ENCODE results near the gene MACROD1. TPM values are rescaled to one million over a fixed set of nuclear protein-coding genes. Genes with fewer than 3 reads are reported as not detected.

MACROD1 gene
- total RNA-seq, 2 experiments from 2014 or later, result 38.7 to 48.6 TPM

DNA sequence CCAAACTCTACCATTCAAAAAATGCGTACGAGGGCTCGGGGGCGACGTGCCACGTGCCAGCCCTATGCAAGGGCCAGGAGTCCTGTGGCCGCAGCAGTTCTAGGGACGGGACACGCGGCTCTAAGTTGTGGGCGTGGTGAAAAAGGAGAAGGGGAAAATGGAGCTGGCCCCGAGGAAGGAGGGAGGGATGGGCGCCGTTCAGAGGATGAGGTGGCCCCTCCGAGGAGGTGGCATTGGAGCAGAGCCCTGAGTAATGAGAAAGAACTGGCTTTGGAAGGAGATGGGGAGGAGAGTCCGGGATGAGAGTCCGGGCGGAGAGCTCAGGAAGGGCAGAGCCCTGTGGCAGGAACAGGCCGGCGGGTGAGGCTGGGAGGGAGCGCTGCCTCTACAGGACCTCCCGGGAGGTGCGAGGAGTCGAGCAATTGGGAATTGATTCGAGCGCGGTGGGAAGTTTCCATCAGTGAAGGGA is 158.7 kb downstream of the MACROD1 start:
- Mint-ChIP-seq H3K27me3 (ENCODE audit: low read depth) (peaks cover 30% of the 10 kb centered on the region), H3K9me3 (peaks cover 9% of the 10 kb centered on the region), H3K27ac (no peak overlapping the region), H3K36me3 (ENCODE audit: low read depth) (peaks cover 4% of the 10 kb centered on the region), H3K4me3 (no peak overlapping the region), H3K4me1 (ENCODE audit: low read depth) (peaks cover 13% of the 10 kb centered on the region)
- CTCF ChIA-PET, result no interaction called here
- intact Hi-C loops (cut with micrococcal nuclease), result no loop called here
- DNase-seq, result no peak

DNA sequence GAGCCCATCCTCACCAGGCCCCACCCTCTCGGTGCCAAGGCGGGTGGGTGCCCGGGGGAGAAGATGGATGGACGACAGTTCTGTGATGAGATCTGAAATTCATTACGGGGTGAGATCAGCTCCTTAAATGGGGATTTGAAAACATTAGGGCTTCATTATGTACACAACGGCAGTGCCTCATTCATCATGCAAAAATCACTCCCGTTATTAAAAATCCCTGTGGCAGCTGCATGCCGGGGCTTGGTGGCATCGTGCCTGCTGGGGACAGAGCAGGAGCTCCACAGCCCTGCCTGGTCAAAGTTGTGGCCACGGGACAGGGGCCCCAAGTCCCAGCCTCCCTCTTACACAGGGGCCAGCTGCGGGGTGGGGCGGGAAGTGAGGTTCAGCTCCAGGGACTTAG is 159.5 kb downstream of the MACROD1 start:
- no peak for DNase-seq
- Mint-ChIP-seq H3K4me3 (no peak overlapping the region), H3K36me3 (ENCODE audit: low read depth) (peaks cover 4% of the 10 kb centered on the region), H3K9me3 (peaks cover 9% of the 10 kb centered on the region), H3K4me1 (ENCODE audit: low read depth) (peaks cover 13% of the 10 kb centered on the region), H3K27me3 (ENCODE audit: low read depth) (peaks cover 31% of the 10 kb centered on the region), H3K27ac (no peak overlapping the region)
- CTCF ChIA-PET, result no interaction called here
- intact Hi-C loops (cut with micrococcal nuclease), result no loop called here

DNA sequence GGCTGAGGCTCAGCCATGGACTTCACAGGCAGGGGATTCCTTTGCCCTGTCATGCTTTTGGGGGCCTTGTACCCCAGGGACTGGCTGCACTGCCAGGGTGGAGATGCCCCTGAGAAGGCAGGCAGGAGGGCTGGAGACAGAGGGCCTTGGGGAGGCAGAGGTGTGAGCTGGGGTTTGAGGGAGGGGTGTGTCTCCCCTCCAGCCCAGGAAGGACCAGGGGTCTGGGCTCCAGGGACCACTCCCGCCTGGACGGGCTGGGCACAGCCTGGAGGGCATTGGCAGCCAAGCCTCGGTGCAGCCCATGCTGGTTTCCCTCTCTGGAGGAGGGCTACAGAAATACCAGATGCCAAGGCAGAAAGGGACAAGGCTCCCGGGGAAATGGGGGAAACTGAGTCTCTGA is 160.2 kb downstream of the MACROD1 start:
- H3K27me3 Mint-ChIP-seq (ENCODE audit: low read depth), result peaks cover 33% of the 10 kb centered on the region
- no peak overlapping the region for H3K27ac Mint-ChIP-seq
- DNase-seq, result no peak
- peaks cover 15% of the 10 kb centered on the region for H3K4me1 Mint-ChIP-seq (ENCODE audit: low read depth)
- CTCF ChIA-PET, result no interaction called here
- H3K36me3 Mint-ChIP-seq (ENCODE audit: low read depth), result peaks cover 1% of the 10 kb centered on the region
- H3K9me3 Mint-ChIP-seq, result peaks cover 7% of the 10 kb centered on the region
- H3K4me3 Mint-ChIP-seq, result no peak overlapping the region
- intact Hi-C loops (cut with micrococcal nuclease), result no loop called here

DNA sequence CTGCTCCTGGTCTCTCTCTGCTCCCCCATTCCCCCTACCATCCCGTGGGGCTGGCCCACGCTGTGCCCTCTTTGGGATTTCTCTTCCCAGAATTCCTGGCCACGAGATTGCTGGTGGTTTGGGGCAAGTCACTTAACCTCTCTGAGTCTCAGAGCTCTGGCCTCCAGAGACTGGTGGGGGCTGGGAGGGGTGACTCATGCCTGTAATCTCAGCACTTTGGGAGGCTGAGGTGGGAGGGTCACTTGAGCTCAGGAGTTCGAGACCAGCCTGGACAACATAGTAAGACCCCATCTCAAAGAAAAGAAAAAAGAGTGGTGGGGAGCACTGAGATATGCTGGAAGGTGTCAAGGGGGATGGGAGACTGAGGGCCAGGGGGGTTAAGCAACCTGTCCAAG is 161.3 kb downstream of the MACROD1 start:
- Mint-ChIP-seq H3K4me1 (ENCODE audit: low read depth) (peaks cover 16% of the 10 kb centered on the region), H3K36me3 (ENCODE audit: low read depth) (no peaks in the 10 kb centered on the region), H3K27me3 (ENCODE audit: low read depth) (peaks cover 33% of the 10 kb centered on the region), H3K4me3 (no peak overlapping the region), H3K9me3 (no peaks in the 10 kb centered on the region), H3K27ac (no peak overlapping the region)
- no peak for DNase-seq
- intact Hi-C loops (cut with micrococcal nuclease), result no loop called here
- CTCF ChIA-PET, result no interaction called here

DNA sequence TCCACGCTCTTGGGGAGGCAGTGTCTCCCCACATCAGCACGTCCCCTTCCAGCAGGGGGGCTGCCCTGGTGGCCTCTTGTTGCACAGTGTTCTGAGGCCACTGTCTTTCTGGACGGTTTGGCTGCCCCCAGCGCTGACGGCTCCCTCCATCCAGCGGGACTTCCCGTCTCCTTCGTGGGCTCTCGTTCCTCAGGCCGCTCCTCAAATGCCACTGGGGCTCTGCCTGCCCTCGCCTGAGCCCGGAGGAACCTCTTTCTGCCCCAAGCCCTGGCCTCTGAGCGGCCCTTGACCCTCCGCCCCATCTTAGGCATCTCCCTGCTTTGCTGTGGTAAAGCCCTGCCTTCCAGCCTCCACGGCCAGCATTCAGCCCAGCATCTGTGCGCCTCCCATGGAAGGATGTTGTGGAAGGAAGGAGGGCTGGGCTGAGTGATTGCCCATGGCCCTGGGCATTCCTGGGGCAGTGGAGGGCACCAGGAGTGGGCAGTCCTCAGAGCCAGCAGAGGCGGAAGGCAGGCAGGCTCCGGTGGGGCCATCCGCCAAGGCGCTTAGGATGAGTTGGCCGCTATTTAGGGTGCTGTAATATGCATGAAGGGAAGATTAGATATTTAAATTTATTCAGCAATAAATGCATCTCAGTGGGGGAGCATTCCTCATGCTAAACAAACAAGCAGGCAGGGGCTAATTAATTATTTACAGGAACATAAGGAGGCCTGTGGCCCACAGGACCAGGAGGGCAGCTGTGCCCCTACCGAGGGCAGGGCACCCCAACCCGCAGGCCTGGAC is 161.9 kb downstream of the MACROD1 start:
- H3K27ac Mint-ChIP-seq, result no peak overlapping the region

DNA sequence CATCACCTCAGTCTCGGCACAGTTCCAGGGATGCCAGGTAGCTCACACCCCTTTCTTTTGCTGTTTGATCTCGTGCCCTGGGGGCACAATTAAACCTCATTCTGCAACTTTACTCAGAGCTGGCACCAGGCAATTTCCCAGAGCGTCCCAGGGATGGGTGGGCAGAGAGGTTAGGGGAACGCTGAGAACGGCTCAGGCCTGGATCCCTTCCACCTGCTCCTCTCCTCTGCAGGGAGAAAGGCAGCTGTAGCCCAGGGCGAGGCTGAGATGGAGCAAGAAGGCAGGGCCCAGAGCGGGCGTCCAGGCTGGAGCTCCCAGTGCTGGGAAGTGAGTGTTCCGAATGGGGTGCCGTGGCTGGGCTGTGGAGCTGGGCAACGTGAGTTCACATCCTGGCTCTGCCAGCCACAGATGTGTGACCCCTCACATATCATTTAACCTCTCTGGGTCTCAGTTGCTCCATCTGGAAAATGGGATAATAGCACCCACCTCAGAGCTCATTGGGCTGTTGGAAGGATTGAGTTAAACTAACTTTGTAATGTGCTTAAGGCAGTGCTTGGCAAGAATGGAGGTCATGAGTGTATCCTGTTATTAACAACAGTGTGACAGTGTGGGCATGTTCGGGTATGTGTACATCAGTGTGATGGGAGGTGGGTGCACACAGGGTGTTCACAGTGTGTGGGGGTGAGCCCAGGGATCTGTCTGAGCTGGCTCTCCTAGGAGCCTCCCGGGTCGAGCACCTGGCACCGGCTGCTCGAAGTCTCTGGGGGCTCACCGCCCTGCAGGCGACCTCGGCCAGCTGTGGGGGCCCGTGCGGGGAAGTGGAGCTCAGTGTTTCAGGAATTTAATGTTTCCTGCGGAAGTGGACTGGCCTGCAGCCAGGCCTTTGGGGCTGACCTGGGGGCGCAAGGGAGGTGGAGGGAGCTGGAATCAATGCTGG is 164.2 kb downstream of the MACROD1 start:
- Mint-ChIP-seq H3K27me3 (ENCODE audit: low read depth) (peaks cover 12% of the 10 kb centered on the region), H3K27ac (no peak overlapping the region), H3K9me3 (no peaks in the 10 kb centered on the region), H3K4me1 (ENCODE audit: low read depth) (peaks cover 5% of the 10 kb centered on the region), H3K36me3 (ENCODE audit: low read depth) (peaks cover 7% of the 10 kb centered on the region), H3K4me3 (no peak overlapping the region)
- CTCF ChIA-PET, result interaction anchor here (0.6 to 5.4 kb wide), 8 partner anchors 23 to 194 kb away, joined by 3 to 96 read pairs (median 6); no protein-coding TSS in a partner anchor
- intact Hi-C loops (cut with micrococcal nuclease), result loop anchor here (2.0 kb wide), 1 partner anchor 299 kb away; the partner anchor contains the start of gene CATSPERZ
- no peak for DNase-seq

More for the DNA sequence above, 161.9 kb downstream of the MACROD1 start:
- peaks cover 32% of the 10 kb centered on the region for H3K27me3 Mint-ChIP-seq (ENCODE audit: low read depth)
- no peaks in the 10 kb centered on the region for H3K9me3 Mint-ChIP-seq
- no peak overlapping the region for H3K4me3 Mint-ChIP-seq
- CTCF ChIA-PET, result interaction anchor here (5.4 kb wide), 1 partner anchor 146 kb away, joined by 96 read pairs; no protein-coding TSS in a partner anchor
- peaks cover 16% of the 10 kb centered on the region for H3K4me1 Mint-ChIP-seq (ENCODE audit: low read depth)
- DNase-seq, result no peak
- intact Hi-C loops (cut with micrococcal nuclease), result no loop called here
- H3K36me3 Mint-ChIP-seq (ENCODE audit: low read depth), result no peaks in the 10 kb centered on the region

DNA sequence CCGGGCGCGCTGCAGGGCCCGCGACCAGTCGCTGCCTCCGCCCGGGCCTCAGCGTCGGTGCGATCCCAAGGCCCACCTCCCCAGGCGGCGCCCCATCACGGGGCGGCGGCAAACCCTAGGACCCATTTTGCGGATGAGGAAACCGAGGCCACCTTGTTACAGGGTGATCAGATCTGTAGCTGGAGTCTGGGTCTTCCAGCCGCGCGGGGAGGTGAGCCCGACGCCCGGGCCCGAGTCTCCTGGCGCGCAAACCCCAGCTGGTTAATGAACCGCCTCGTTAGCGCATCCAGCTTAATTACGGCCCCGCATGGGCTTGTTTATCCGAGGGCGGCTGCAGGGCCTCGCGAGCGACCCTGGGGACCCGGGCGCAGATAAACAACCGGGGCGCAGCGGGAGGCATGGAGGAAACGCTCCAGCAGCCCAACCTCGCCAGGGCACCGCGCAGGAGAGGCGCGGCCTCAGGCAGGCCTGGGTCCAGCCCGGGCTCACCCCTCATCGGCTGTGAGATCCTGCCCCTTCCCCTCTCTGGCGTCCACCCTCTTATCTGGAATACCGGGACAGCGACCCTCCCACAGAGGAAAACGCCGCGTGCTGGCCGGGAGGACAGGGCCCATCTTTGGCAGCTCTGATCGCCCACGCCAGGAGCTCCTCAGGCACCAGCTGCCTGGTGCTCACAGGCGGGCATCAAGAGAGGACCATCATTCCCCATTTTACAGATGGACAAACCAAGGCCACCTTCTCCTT is 165.0 kb downstream of the MACROD1 start:
- no peak overlapping the region for H3K27ac Mint-ChIP-seq
- peaks cover 6% of the 10 kb centered on the region for H3K27me3 Mint-ChIP-seq (ENCODE audit: low read depth)
- H3K4me1 Mint-ChIP-seq (ENCODE audit: low read depth), result peaks cover 5% of the 10 kb centered on the region
- no peak for DNase-seq
- no peaks in the 10 kb centered on the region for H3K9me3 Mint-ChIP-seq
- intact Hi-C loops (cut with micrococcal nuclease), result loop anchor here (1.0 to 2.0 kb wide), 3 partner anchors 147 to 300 kb away; partner anchors contain the start of gene CATSPERZ
- peaks cover 7% of the 10 kb centered on the region for H3K36me3 Mint-ChIP-seq (ENCODE audit: low read depth)
- CTCF ChIA-PET, result interaction anchor here (0.7 to 5.4 kb wide), 17 partner anchors 8 to 234 kb away, joined by 3 to 96 read pairs (median 5); no protein-coding TSS in a partner anchor
- H3K4me3 Mint-ChIP-seq, result no peak overlapping the region

DNA sequence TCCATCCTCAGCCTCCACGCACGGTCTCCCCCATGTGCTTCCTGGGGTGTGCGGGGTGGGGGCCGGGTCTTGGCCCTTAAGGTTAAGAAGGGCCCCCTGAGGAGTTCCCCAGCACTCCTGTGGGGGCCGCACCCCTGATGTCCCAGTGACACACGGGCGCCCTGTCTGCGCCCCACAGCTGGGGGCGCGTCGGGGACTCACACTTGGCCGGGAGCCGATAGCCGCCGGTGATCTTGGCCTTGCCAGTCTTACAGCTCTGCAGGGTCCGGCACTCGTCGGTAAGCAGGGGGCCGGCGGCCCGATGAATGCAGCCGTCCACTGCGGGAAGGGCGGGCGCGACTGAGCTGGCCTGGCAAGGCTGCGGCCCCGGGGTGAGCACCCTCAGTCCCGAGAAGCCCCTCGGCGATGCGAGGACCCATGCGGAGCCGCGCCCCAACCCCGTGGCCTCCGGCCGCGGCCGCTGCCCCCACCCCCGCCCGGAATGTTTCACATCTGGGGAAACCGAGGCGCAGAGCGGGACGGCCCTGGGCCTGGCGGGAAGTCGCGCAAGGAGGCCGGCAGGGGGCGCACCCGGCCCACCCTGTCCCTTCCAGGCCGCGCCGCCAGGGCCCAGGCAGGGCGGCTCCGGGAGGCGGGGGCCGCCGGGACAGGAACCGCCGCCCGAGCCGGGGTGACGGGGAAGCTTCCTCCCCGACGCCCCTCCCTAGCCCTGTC is 165.7 kb downstream of the MACROD1 start:
- Mint-ChIP-seq H3K36me3 (ENCODE audit: low read depth) (peaks cover 7% of the 10 kb centered on the region), H3K27me3 (ENCODE audit: low read depth) (peaks cover 6% of the 10 kb centered on the region), H3K27ac (no peak overlapping the region), H3K4me1 (ENCODE audit: low read depth) (peaks cover 5% of the 10 kb centered on the region), H3K4me3 (no peak overlapping the region), H3K9me3 (no peaks in the 10 kb centered on the region)
- CTCF ChIA-PET, result interaction anchor here (0.7 to 5.4 kb wide), 15 partner anchors 9 to 233 kb away, joined by 3 to 96 read pairs (median 5); no protein-coding TSS in a partner anchor
- DNase-seq, result peak; percentile 72
- intact Hi-C loops (cut with micrococcal nuclease), result loop anchor here (1.0 to 2.0 kb wide), 3 partner anchors 148 to 301 kb away; partner anchors contain the start of gene CATSPERZ

DNA sequence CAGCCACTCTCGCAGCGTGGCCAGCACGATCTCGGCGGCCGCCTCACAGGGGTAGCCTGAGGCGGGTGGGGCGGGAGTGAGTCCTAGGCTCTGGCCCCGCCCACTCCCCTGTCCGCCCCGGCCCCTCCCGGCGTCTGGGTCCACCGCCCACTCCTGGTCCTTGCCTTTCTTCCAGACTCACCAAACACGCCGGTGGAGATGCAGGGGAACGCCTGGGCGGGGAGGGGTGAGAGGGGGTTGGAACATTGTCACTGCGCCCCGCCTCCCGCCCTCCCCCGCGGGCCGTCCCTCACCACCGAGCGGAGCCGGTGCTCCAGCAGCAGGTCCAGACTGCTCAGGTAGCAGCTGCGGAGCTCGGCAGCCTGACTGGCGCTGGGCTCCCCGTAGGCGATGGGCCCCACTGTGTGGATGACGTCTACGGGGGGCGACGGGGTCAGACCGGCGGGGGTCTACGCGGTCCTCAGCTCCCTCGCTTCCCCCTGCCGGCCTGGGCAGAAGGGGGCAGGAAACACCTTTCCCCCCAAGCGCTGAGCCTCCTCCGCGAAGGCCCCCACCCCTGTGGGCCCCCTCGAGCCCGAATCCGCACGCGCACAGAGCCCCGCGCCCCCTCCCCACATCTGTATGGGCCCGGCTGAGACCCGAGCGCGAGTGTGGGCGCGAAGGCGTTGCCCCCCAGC is 166.4 kb downstream of the MACROD1 start:
- Mint-ChIP-seq H3K4me3 (no peak overlapping the region), H3K27me3 (ENCODE audit: low read depth) (peaks cover 3% of the 10 kb centered on the region), H3K9me3 (no peaks in the 10 kb centered on the region), H3K36me3 (ENCODE audit: low read depth) (peaks cover 14% of the 10 kb centered on the region), H3K27ac (no peak overlapping the region), H3K4me1 (ENCODE audit: low read depth) (peaks cover 5% of the 10 kb centered on the region)
- peak; percentile 57 for DNase-seq
- CTCF ChIA-PET, result interaction anchor here (1.3 to 5.4 kb wide), 6 partner anchors 9 to 163 kb away, joined by 3 to 96 read pairs (median 10); no protein-coding TSS in a partner anchor
- intact Hi-C loops (cut with micrococcal nuclease), result loop anchor here (1.0 to 2.0 kb wide), 3 partner anchors 149 to 301 kb away; partner anchors contain the start of gene CATSPERZ

DNA sequence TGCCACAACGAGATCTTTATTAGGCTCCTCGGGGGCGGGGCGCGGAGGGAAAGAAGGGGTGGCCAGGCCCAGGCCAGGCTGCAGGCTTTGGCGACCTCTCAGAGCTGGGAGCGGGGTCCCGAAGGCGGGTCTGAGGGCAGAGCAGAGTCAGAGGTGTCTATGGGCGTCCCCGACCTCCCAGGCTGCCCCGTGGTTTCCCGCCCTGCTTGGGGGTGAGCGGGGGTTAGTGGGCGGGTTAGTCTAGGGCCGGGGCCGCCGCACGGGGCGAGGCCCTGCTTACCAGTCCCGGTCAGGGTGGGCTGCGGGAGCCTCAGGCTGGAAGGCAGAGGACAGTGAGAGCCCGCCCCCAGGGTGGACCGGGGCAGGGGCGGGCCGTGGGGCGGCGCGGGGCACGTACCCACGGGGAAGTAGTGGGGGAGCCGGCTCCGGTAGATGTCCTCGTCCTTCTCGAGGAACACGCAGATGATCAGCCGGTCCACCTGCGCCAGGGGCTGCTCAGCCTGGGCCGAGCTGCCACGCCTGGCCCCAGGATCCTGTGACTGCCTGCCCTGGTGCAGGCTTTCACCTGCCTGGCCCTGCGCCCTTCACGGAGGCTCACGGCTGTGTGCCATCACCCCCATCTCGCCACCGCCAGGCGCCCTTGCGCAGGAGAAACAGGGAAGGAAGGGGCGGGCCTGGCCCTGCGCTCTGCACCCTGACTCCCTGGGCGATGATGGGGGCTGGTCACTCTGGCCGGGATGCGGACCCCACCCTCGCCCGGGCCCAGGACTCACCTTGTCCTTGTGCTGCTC is 167.2 kb downstream of the MACROD1 start:
- CTCF ChIA-PET, result interaction anchor here (2.2 to 5.4 kb wide), 3 partner anchors 8 to 151 kb away, joined by 10 to 96 read pairs (median 11); no protein-coding TSS in a partner anchor
- intact Hi-C loops (cut with micrococcal nuclease), result no loop called here
- no peak for DNase-seq
- no peak overlapping the region for H3K4me3 Mint-ChIP-seq
- H3K4me1 Mint-ChIP-seq (ENCODE audit: low read depth), result peaks cover 6% of the 10 kb centered on the region
- peaks cover 3% of the 10 kb centered on the region for H3K27me3 Mint-ChIP-seq (ENCODE audit: low read depth)
- H3K27ac Mint-ChIP-seq, result no peak overlapping the region
- no peaks in the 10 kb centered on the region for H3K9me3 Mint-ChIP-seq
- H3K36me3 Mint-ChIP-seq (ENCODE audit: low read depth), result peaks cover 17% of the 10 kb centered on the region
